Brain microvascular endothelial cell (primary cell): Measurements from ENCODE around the gene SDK1.

Experiments used
- DNase-seq: peaks from one replicate; pipeline ENCODE4 v3.0.0-alpha.2; 2020
- H3K27ac ChIP-seq: fragments of 250-450 bp; sonication (Bioruptor Pico); 2 replicates; pipeline ENCODE4 v1.5.1; 2020; ENCODE audit warnings: mild to moderate bottlenecking, moderate library complexity
- H3K27me3 ChIP-seq: fragments of 250-450 bp; sonication (Bioruptor Pico); replicated peaks from 2 replicates; pipeline ENCODE4 v1.5.1; 2020; ENCODE audit warnings: mild to moderate bottlenecking
- H3K36me3 ChIP-seq: fragments of 250-450 bp; sonication (Bioruptor Pico); replicated peaks from 2 replicates; pipeline ENCODE4 v1.5.1; 2020; ENCODE audit warnings: mild to moderate bottlenecking
- H3K4me3 ChIP-seq: 2 replicates; pipeline ENCODE4 v1.5.1; 2011; ENCODE audit warnings: low read depth, mild to moderate bottlenecking, control low read depth, low read length, moderate library complexity
- CTCF ChIP-seq: IDR thresholded peaks from 2 replicates; pipeline ENCODE4 v1.5.1; 2011; ENCODE audit warnings: low read depth, mild to moderate bottlenecking, moderate library complexity, low read length, control low read depth, inconsistent platforms; ENCODE audit errors: missing control alignments
- in situ Hi-C: cut with HindIII; loops from 2 replicates; pipeline ENCODE4 v1.10.0; 2017; ENCODE audit warnings: low sequenced_read_pairs, low pct_ligation_motif_present

The SDK1 gene

GRCh38 chr7:3896169-3896765 lies 595.2 kb downstream of the SDK1 start:
- DNase-seq = no peak
- Histone ChIP-seq H3K27me3 (no peaks in the 10 kb centered on the region), H3K36me3 (no peaks in the 10 kb centered on the region), H3K27ac (no peak overlapping the region), H3K4me3 (no peak overlapping the region)
- in situ Hi-C loops = no loop called here
- TF ChIP-seq CTCF = no peak

GRCh38 chr7:3897430-3898372 lies 596.6 kb downstream of the SDK1 start:
- Histone ChIP-seq H3K4me3 (no peak overlapping the region), H3K27me3 (no peaks in the 10 kb centered on the region), H3K27ac (no peak overlapping the region), H3K36me3 (no peaks in the 10 kb centered on the region)
- in situ Hi-C loops = no loop called here
- DNase-seq = peak; percentile 54
- peak; percentile 88 for TF ChIP-seq CTCF

GRCh38 chr7:3899559-3899991 lies 598.5 kb downstream of the SDK1 start:
- Histone ChIP-seq H3K27me3 (no peaks in the 10 kb centered on the region), H3K4me3 (no peak overlapping the region), H3K27ac (no peak overlapping the region), H3K36me3 (no peaks in the 10 kb centered on the region)
- DNase-seq = no peak
- in situ Hi-C loops = no loop called here
- TF ChIP-seq CTCF = no peak

- TF ChIP-seq CTCF = no peak
- no peaks in the 10 kb centered on the region for H3K36me3 ChIP-seq
- H3K27me3 ChIP-seq = no peaks in the 10 kb centered on the region
- no peak overlapping the region for H3K4me3 ChIP-seq
- in situ Hi-C loops = no loop called here
- no peak for DNase-seq
- no peak overlapping the region for H3K27ac ChIP-seq
Observed at GRCh38 chr7:3908153-3908552, 607.1 kb downstream of the SDK1 start.

- no peak overlapping the region for H3K27ac ChIP-seq
- H3K4me3 ChIP-seq = no peak overlapping the region
- no peaks in the 10 kb centered on the region for H3K36me3 ChIP-seq
- in situ Hi-C loops = no loop called here
- no peak for TF ChIP-seq CTCF
- no peaks in the 10 kb centered on the region for H3K27me3 ChIP-seq
- no peak for DNase-seq
Observed at GRCh38 chr7:3909128-3909527, 608.1 kb downstream of the SDK1 start.
